GM12878 (cell line): ENCODE results near the gene DCC. TPM values are rescaled to one million over a fixed set of nuclear protein-coding genes. Genes with fewer than 3 reads are reported as not detected.

ENCODE experiments used
- ATAC-seq: fragments of 200-7000 bp; cut with Tn5 transposase; 3 replicates; pipeline ENCODE4 v1.9.1; 2020; ENCODE audit warnings: mild to moderate bottlenecking, moderate library complexity
- BruUV-seq: library from RNA; stranded (reverse); fragments of 400-500 nt; replicated peaks from 2 replicates; lab custom pipeline; 2021; lab: Mats Ljungman, UMichigan
- CTCF ChIA-PET: fragments of 300-600 bp; sonication (Branson Sonifier 250); formaldehyde crosslinking; extraction: SDS; loops from one replicate; lab custom pipeline; 2021; ENCODE audit warnings: inconsistent platforms; lab: Yijun Ruan, JAX
- POLR2A ChIA-PET: fragments of 350-600 bp; formaldehyde crosslinking; extraction: SDS; loops from one replicate; lab custom pipeline; 2021; ENCODE audit warnings: inconsistent platforms; lab: Charles Lee
- RAD21 ChIA-PET: fragments of 300-600 bp; sonication (Branson Sonifier 250); formaldehyde crosslinking; loops from one replicate; lab custom pipeline; 2023; ENCODE audit warnings: antibody characterized with exemption; ENCODE audit not compliant: unreplicated experiment; lab: Charles Lee
- SMC1A ChIA-PET: fragments of 300-600 bp; sonication (Branson Sonifier 250); formaldehyde crosslinking; loops from one replicate; lab custom pipeline; 2023; ENCODE audit not compliant: unreplicated experiment, uncharacterized antibody; lab: Charles Lee
- DNase-seq: peaks from one replicate; pipeline ENCODE4 v3.0.0-alpha.2; 2011; ENCODE audit warnings: low read depth, low spot score
- FAIRE-seq: peaks from 3 replicates; lab custom pipeline; 2011; peaks lifted over from hg19 to GRCh38; lab: Jason Lieb, UNC
- H2AFZ ChIP-seq: 2 replicates; pipeline ENCODE4 v1.6.0; 2011; ENCODE audit warnings: low read depth, low read length, control low read depth; ENCODE audit not compliant: control insufficient read depth
- H3K27ac ChIP-seq: 2 replicates; pipeline ENCODE4 v1.5.1; 2011; ENCODE audit warnings: control low read depth; ENCODE audit not compliant: control insufficient read depth, insufficient read depth
- H3K27me3 ChIP-seq, 2 experiments: replicated peaks in 1 of 2; 2 replicates each; pipeline versions ENCODE4 v1.6.0 to v1.6.1; 2011; ENCODE audit warnings: low read length in 1 of 2; ENCODE audit not compliant: control insufficient read depth in 2 of 2, insufficient read depth in 2 of 2
- H3K36me3 ChIP-seq, 2 experiments: 2 replicates each; pipeline ENCODE4 v1.5.1; 2011; ENCODE audit warnings: low read length in 1 of 2; ENCODE audit not compliant: control insufficient read depth in 2 of 2, insufficient read depth in 2 of 2
- H3K4me1 ChIP-seq: 2 replicates; pipeline ENCODE4 v1.6.1; 2011; ENCODE audit warnings: mild to moderate bottlenecking, low read length, moderate library complexity, mixed read lengths; ENCODE audit not compliant: control insufficient read depth, insufficient read depth
- H3K4me2 ChIP-seq: 2 replicates; pipeline ENCODE4 v1.6.0; 2011; ENCODE audit warnings: control low read depth; ENCODE audit not compliant: control insufficient read depth, insufficient read depth
- H3K4me3 ChIP-seq: fragments of 200-600 bp; sonication (generic); 2 replicates; pipeline ENCODE4 v1.5.1; 2016
- H3K79me2 ChIP-seq: 2 replicates; pipeline ENCODE4 v1.6.0; 2011; ENCODE audit warnings: low read length; ENCODE audit not compliant: control insufficient read depth, insufficient read depth
- H3K9ac ChIP-seq: 2 replicates; pipeline ENCODE4 v1.8.0; 2011; ENCODE audit warnings: low read length, control low read depth, mixed read lengths; ENCODE audit not compliant: control insufficient read depth, insufficient read depth
- H3K9me3 ChIP-seq: replicated peaks from 3 replicates; pipeline ENCODE4 v1.5.1; 2011; ENCODE audit warnings: mild to moderate bottlenecking, low read length; ENCODE audit not compliant: control insufficient read depth, insufficient read depth
- H4K20me1 ChIP-seq: 2 replicates; pipeline ENCODE4 v1.6.0; 2011; ENCODE audit not compliant: control insufficient read depth, insufficient read depth
- BCL3 ChIP-seq: IDR thresholded peaks from 2 replicates; pipeline ENCODE4 v1.6.1; 2011; ENCODE audit warnings: borderline replicate concordance, low read depth, mild to moderate bottlenecking, moderate library complexity, low read length; ENCODE audit not compliant: insufficient read depth, poor library complexity, severe bottlenecking
- CREB1 ChIP-seq: IDR thresholded peaks from 2 replicates; pipeline ENCODE4 v1.6.1; 2012; ENCODE audit warnings: low read depth, mild to moderate bottlenecking, inconsistent platforms
- CREM ChIP-seq: IDR thresholded peaks from 2 replicates; pipeline ENCODE4 v1.6.1; 2014; ENCODE audit warnings: antibody characterized with exemption, low read depth
- CTCF ChIP-seq, 3 experiments: IDR thresholded peaks in 2 of 3; conservative IDR thresholded peaks in 1 of 3; 2 replicates each; pipeline ENCODE4 v1.5.1; 2011; ENCODE audit warnings: low read depth in 3 of 3, low read length in 3 of 3, mild to moderate bottlenecking in 3 of 3, control low read depth in 2 of 3, moderate library complexity in 2 of 3, inconsistent platforms in 1 of 3, mixed read lengths in 1 of 3; ENCODE audit not compliant: control insufficient read depth in 2 of 3, insufficient read depth in 1 of 3; ENCODE audit errors: extremely low read depth in 1 of 3
- EGR1 ChIP-seq, 2 experiments: IDR thresholded peaks; 1 replicate in 1 of 2; 2 replicates in 1 of 2; pipeline ENCODE4 v1.6.1; 2011 to 2012; ENCODE audit warnings: low read depth in 2 of 2, low read length in 2 of 2, borderline replicate concordance in 1 of 2, mild to moderate bottlenecking in 1 of 2, moderate library complexity in 1 of 2
- IRF4 ChIP-seq: IDR thresholded peaks from 2 replicates; pipeline ENCODE4 v1.6.1; 2011; ENCODE audit warnings: low read depth, low read length
- NR2C2 ChIP-seq: IDR thresholded peaks from 2 replicates; pipeline ENCODE4 v1.6.1; 2011; ENCODE audit warnings: borderline replicate concordance, low read depth; ENCODE audit not compliant: control insufficient read depth, insufficient read length
- SRF ChIP-seq, 2 experiments: IDR thresholded peaks; 2 replicates each; pipeline ENCODE4 v1.6.1; 2011; ENCODE audit warnings: low read depth in 2 of 2, low read length in 2 of 2, mild to moderate bottlenecking in 1 of 2, moderate library complexity in 1 of 2
- ZBTB33 ChIP-seq: fragments of 450-650 bp; IDR thresholded peaks from 2 replicates; pipeline ENCODE4 v1.6.1; 2017; ENCODE audit warnings: mild to moderate bottlenecking
- ZNF687 ChIP-seq: fragments of 450-650 bp; IDR thresholded peaks from 2 replicates; pipeline ENCODE4 v1.6.1; 2017; ENCODE audit warnings: mild to moderate bottlenecking, moderate library complexity
- ZSCAN29 ChIP-seq: fragments of 450-650 bp; IDR thresholded peaks from 2 replicates; pipeline ENCODE4 v1.6.1; 2017; ENCODE audit warnings: mild to moderate bottlenecking, moderate library complexity
- WGBS: methylation state at CpG from one replicate; pipeline ENCODE4 v1.1.6; 2016; ENCODE audit warnings: low lambda C conversion rate; ENCODE audit not compliant: insufficient replicate concordance, insufficient coverage; ENCODE audit errors: missing lambda C conversion rate; 5-methylcytosine and 5-hydroxymethylcytosine counted together
- in situ Hi-C: fragments of 300-500 bp; cut with MboI; formaldehyde crosslinking; loops from 9 replicates; pipeline ENCODE4 v1.14.3; 2018; ENCODE audit warnings: mixed read lengths
- intact Hi-C: fragments of 100-400 bp; cut with micrococcal nuclease; formaldehyde crosslinking; loops from one replicate; pipeline ENCODE4 v1.14.2; 2022; ENCODE audit not compliant: unreplicated experiment
- polyA plus RNA-seq, 11 experiments: library from polyadenylated mRNA; depleted of rRNA in 4 of 11; unstranded in 6 of 11; stranded (reverse) in 5 of 11; fragments of >200 nt; fragmentation: Nextera tagmentation in 4 of 11; fragmentation: Illumina TruSeq in 1 of 11; extraction: Ambion mirVana in 4 of 11; extraction: Trizol in 1 of 11; gene quantifications; 1 replicate in 1 of 11; 2 replicates in 10 of 11; pipeline versions ENCODE4 v1.2.1 to v1.2.3, GENCODE V29; 2011 to 2016; ENCODE audit warnings: inconsistent platforms in 2 of 11, missing spikeins in 2 of 11, low read depth in 1 of 11
- total RNA-seq, 4 experiments: library from RNA; depleted of rRNA in 3 of 4; stranded (reverse); fragments of >200 nt in 3 of 4; fragmentation: Illumina TruSeq in 1 of 4; extraction: Trizol in 1 of 4; gene quantifications; 2 replicates each; pipeline versions ENCODE4 v1.2.1 to v1.2.3, GENCODE V29; 2013 to 2021

DCC gene
- total and polyA plus RNA-seq, 10 of the 15 experiments (the other 5 are each of a cell fraction or from before 2014, with no cell fraction given): 0.01 TPM; not detected in 9

GRCh38 chr18:53135654-53136053, 795.7 kb downstream of the DCC start (continued):
- TF ChIP-seq CTCF (IDR thresholded peaks at IDR 0.05 in 2 of 3, conservative IDR thresholded peaks at IDR 0.05 in 1 of 3; ENCODE audit: control insufficient read depth in 2 of 3, extremely low read depth in 1 of 3, insufficient read depth in 1 of 3, low read depth in 3 of 3, low read length in 3 of 3) (no peak), ZNF687 (no peak)

- H4K20me1 ChIP-seq: no peaks in the 10 kb centered on the region
- TF ChIP-seq CREM (no peak), BCL3 (no peak), EGR1 (IDR thresholded peaks at IDR 0.05; ENCODE audit: borderline replicate concordance in 1 of 2, low read depth in 2 of 2, low read length in 2 of 2) (no peak), IRF4 (no peak), ZBTB33 (no peak), CREB1 (no peak), NR2C2 (no peak), SRF (IDR thresholded peaks at IDR 0.05; ENCODE audit: low read depth in 2 of 2, low read length in 2 of 2) (no peak), ZSCAN29 (no peak)
Observed at GRCh38 chr18:53139746-53140500, 799.9 kb downstream of the DCC start.

More at GRCh38 chr18:53139746-53140500, 799.9 kb downstream of the DCC start:
- no peak overlapping the region for H3K27ac ChIP-seq
- no peaks in the 10 kb centered on the region for H3K9me3 ChIP-seq
- ChIA-PET POLR2A (no interaction called here), RAD21 (no interaction called here), CTCF (interaction anchor here (1.4 kb wide), 1 partner anchor 13 kb away, joined by 5 read pairs; no protein-coding TSS in a partner anchor), SMC1A (interaction anchor here (0.9 kb wide), 1 partner anchor 11 kb away, joined by 3 read pairs; no protein-coding TSS in a partner anchor)
- no peak for FAIRE-seq
- no peaks in the 10 kb centered on the region for H3K79me2 ChIP-seq
- BruUV-seq: no TSS peak
- no peak overlapping the region for H2AFZ ChIP-seq
- DNase-seq: no peak
- in situ Hi-C loops (no loop called here), intact Hi-C loops (no loop called here)
- no peak for ATAC-seq
- no peaks in the 10 kb centered on the region for H3K4me1 ChIP-seq
- H3K36me3 ChIP-seq: no peaks in the 10 kb centered on the region
- H3K9ac ChIP-seq: no peak overlapping the region
- H3K27me3 ChIP-seq: no peaks in the 10 kb centered on the region
- WGBS: 25% methylated on average over 5 of the region's 5 CpGs
- no peak overlapping the region for H3K4me3 ChIP-seq
- H3K4me2 ChIP-seq: no peak overlapping the region
